GM19238 (cell line): ENCODE measurements around the gene SLC34A1.

ENCODE experiments used
- DNase-seq: peaks from one replicate; pipeline ENCODE4 v3.0.0; 2011; ENCODE audit warnings: low spot score; ENCODE audit not compliant: insufficient read length

SLC34A1 gene

GRCh38 chr5:177386542-177386941 lies 2.3 kb downstream of the SLC34A1 start:
- no peak for DNase-seq

- no peak for DNase-seq
Measured at GRCh38 chr5:177387405-177387804, 3.2 kb downstream of the SLC34A1 start.

- DNase-seq = no peak
Measured at GRCh38 chr5:177388521-177389052, 4.4 kb downstream of the SLC34A1 start.

- peak; percentile 37 for DNase-seq
Measured at GRCh38 chr5:177389241-177390169, 5.3 kb downstream of the SLC34A1 start.

GRCh38 chr5:177390363-177391300 lies 6.4 kb downstream of the SLC34A1 start:
- peak; percentile 95 for DNase-seq

GRCh38 chr5:177392765-177393164 lies 8.5 kb downstream of the SLC34A1 start:
- no peak for DNase-seq

GRCh38 chr5:177393206-177393765 lies 9.1 kb downstream of the SLC34A1 start:
- no peak for DNase-seq

GRCh38 chr5:177393990-177394389 lies 9.8 kb downstream of the SLC34A1 start:
- no peak for DNase-seq

GRCh38 chr5:177396078-177396477 lies 11.8 kb downstream of the SLC34A1 start:
- DNase-seq = no peak

GRCh38 chr5:177396807-177397206 lies 12.6 kb downstream of the SLC34A1 start:
- DNase-seq = no peak

GRCh38 chr5:177397875-177398390 lies 13.7 kb downstream of the SLC34A1 start:
- DNase-seq = no peak

GRCh38 chr5:177399997-177400868 lies 16.0 kb downstream of the SLC34A1 start, which contains the start of gene PFN3:
TSS of gene PFN3 (minus strand) at chr5:177400661. CDS start at chr5:177400576, 85 bp downstream.
- DNase-seq = no peak

GRCh38 chr5:177402271-177403043 lies 18.2 kb downstream of the SLC34A1 start:
- peak; percentile 64 for DNase-seq

GRCh38 chr5:177403102-177403791 lies 19.0 kb downstream of the SLC34A1 start:
- peak; percentile 52 for DNase-seq

- DNase-seq = peak; percentile 93
Measured at GRCh38 chr5:177403792-177404640, 19.8 kb downstream of the SLC34A1 start.

- no peak for DNase-seq
Measured at GRCh38 chr5:177404641-177405179, 20.5 kb downstream of the SLC34A1 start.

GRCh38 chr5:177405312-177405711 lies 21.1 kb downstream of the SLC34A1 start:
- no peak for DNase-seq
